Anterior cingulate cortex (tissue), 58 donors: ENCODE measurements around the gene COL27A1.

Experiments used
- DNase-seq, 58 donors: peaks; one replicate each; lab custom pipeline; 2025; lab: John Stamatoyannopoulos, UW

Gene COL27A1

GRCh38 chr9:114344188-114344566, 188.8 kb downstream of the COL27A1 start:
- DNase-seq, result no peak

DNA sequence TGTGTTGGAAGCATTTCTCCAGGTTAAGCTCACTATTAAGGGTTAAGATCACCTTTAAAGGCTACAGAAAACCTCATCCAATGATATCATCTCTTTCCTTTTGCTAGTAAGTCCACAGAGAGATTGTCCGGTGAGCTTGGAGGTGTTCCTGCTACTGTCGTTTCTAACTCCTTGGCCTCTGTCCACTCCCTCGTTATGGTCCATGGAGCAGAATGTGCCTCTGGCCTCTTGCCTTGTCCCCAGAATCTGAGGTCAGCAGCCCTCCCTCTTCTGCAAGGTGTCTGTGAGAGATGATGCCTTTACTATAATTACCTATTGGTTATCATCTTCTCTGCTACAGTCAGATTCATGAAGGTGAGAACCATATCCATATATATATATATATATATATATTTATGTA, 189.4 kb downstream of the COL27A1 start:
- no peak for DNase-seq

GRCh38 chr9:114345493-114346065, 190.2 kb downstream of the COL27A1 start:
- DNase-seq, result no peak

- DNase-seq, result no peak
Observed at GRCh38 chr9:114346146-114346545, 190.8 kb downstream of the COL27A1 start.

GRCh38 chr9:114347675-114348074, 192.3 kb downstream of the COL27A1 start:
- DNase-seq, result peak in 49 of 58 donors; percentile 6 to 88 (median 59)

DNA sequence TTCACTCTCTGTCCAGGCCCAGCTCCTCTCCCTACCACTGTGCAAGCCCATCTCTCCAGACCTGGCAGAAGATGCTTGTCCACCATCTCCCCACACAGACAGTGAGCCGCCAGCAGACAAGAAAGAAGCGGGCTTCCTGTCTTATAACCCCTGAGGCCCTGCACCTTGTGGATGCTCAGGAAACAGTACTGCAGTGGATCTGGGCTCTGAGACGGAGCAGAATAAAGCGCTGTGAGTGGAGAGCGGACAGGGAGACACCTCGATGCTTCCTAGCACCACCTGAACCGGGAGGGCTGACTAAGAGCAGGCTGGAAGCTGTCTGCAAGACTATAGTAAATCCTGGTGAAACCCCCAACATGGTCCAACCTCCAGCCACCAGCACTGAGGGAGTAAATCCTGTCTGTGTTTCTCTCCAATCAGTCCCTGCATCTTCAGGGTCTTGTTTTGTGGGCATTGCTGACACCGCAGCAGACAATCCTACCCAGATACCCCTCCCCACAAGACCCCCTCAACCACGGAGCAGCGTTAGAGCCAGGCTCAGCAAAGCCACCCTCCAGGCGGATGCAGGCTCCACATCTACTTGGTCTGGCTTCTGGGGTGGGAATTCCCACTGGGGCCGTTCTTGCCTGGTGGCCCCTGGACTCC, 193.0 kb downstream of the COL27A1 start:
- DNase-seq, result no peak

DNA sequence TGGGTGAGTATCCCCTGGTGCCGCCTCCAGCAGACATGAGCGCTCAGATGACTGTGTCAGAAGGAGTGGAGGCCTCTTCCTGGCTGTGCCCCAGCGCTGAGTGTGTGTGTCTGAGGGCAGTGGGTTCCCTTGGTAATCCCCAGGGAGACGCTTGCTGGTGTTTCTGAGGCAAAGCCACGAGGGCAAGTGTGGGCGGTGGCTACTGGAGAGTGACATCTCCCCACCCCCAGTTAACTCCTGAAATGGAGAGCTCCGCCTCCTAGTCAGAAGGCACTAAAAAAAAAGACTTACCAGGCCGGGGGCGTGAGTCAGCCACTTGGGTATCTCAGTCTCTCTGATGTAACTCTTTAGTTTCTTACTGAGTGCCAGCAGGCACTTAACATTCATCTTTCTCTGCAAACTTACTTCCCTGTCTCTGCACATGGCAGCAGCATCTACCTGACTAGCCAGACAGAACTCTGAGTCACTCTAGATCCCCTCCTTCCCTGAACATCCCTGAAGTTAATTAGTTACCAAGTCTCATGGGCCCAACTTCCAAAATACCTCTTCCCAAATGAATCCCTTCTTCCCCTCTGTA, 193.7 kb downstream of the COL27A1 start:
- DNase-seq, result peak in 34 of 58 donors; percentile 8 to 76 (median 39)

- no peak for DNase-seq
Observed at GRCh38 chr9:114349713-114350480, 194.6 kb downstream of the COL27A1 start.

DNA sequence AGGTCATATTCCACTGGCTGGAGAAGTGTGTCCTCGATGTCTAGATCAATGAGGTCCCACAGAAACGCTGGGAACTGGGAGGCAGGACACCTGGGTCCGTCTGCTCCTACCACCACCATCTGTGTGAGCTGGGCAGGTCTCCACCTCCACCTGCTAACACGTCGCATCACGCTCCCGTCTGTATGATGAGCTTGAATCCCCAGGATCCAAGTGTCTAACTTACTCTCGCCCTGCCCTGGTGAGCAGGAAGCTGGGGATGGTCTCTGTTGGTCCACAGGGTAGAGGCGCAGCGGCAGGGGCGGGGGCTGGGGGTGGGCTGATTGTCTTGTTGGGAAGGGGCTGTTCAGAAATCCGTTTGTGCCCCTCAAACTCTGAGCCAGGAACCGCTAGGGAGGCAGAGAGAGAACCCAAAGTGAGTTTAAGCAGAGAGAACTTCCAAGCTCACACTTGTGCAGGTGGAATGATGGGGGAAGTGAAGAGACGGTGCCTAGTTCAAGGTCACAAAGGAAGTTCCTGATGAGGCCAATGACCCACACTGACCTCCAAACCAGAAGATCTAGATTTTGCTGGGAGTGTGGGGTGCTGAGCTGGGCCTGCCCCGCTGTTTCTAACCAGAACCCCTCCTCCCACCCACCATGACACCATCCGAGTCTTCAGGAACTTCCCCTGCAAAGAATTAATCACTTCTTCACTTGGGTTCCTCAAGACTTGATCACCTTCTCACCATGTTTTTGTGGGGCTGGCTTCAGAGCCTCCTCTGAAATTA, 195.5 kb downstream of the COL27A1 start:
- no peak for DNase-seq

DNA sequence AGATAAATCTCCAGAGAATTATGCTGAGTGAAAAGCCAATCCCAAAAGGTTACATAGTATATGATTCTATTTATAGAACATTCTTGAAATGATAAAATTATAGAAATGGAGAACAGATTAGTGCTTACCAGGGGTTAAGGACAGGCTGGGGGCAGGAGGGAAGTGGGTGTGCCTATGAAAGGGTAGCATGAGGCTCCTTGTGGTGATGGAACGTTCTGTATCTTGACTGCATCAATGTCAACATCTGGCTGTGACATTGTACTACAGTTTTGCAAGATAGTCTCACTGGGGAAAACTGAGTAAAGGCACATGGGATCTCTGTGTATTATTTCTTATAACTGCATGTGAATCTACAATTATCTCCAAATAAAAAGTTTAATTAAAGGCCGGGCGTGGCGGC, 196.6 kb downstream of the COL27A1 start:
- no peak for DNase-seq

DNA sequence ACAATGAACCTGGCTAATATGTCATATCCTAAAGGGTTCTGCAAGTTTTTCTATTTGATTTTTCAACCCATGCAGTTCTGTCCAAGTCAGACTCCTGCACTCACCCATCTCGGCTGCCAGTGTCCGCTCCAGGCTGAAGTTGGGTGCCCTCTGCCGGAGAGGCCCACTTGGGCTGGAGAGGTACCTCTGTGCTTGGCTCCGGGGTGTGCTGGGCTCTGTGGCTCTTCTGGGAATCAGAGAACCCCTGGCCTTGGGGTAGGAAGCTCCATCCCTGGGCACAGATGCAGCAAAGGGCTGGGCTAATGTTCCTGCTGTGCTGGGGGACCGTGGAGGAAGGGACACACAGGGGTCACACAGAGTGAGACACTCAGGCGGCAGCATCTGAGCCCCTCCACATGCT, 200.5 kb downstream of the COL27A1 start:
- DNase-seq, result no peak

DNA sequence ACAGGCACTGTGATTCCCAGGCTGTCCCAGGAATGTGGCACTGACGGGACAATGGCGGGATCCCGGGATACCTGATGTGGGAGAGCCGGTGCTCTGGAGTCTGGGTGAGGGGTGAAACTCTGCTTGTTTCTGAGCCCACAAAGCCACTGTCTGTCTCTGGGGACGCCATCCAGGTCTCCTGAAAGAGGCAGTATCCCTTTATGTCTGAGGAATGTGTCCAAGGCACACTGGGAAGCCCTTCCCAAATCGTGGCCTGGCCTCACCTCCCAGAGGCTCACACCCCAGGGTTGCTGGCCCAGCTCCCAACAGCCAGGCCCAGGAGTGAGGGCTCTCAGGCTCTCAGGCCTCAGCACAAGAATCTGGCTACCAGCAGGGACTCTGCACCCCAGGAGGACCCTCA, 201.5 kb downstream of the COL27A1 start:
- DNase-seq, result no peak

DNA sequence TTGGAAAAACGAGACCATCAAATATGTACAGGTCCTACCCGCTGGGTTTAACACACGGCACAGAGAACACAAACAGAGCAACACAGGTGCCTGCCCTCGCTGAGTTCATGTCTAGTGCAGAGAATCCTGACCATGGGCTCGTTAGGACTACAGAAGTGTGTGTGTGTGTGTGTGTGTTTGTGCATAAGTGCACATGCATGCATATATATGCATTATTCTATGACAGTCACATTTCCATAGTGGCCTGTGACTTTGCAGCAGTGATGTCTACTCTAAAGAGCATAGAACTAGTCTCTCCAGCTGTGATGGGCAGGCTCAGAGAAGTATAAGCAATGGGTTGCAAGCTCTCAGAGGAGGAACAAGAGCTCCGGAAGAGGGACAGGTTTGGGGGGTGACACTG, 202.0 kb downstream of the COL27A1 start:
- DNase-seq, result no peak

GRCh38 chr9:114357911-114358328, 202.6 kb downstream of the COL27A1 start:
- no peak for DNase-seq

DNA sequence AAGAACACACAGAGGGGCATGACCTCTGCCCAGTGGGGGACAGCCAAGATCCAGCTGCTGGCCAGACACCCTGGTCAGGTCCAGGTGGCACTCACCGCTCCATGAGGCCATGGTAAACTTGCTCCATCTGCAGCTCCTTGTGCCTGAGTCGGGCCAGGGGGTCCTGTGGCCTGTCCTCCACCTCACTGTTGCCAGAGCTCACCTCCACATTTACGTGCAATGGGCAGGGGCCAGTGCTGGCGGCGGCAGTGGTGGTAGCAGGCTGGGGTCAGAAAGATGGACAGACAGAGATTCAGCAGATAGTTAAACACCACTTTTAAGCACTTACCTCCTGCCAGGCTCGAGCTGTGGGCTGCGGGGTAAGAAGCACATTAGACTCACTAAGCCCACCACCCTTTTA, 204.5 kb downstream of the COL27A1 start:
- no peak for DNase-seq

DNA sequence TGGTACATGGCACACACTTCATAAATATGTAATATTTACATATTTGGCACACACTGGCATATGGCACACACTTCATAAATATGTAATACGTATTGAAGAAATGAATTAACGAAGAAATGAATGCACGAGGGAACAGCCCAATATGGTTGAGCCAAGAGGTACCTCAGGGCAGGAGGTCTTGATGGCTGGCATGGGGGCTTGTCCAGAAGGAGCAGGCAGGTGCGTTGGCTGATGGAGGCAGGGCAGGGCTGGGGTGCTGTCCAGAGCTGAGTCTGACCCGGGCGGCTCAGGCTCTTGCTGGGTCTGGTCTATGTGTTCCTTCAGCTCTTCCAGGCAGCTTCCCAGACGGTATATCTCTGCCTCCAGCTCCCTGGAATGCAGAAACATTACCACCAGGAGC, 206.2 kb downstream of the COL27A1 start:
- DNase-seq, result no peak
